ENCODE data around the gene LRRC28. TPM values are rescaled to one million over a fixed set of nuclear protein-coding genes. Genes with fewer than 3 reads are reported as not detected.

LRRC28 gene
- 10 to 100 TPM; 33.6 to 36.1 TPM for total RNA-seq
- 10 to 100 TPM; 29.6 to 33.3 TPM for polyA plus RNA-seq (ENCODE audit: insufficient read length in 2 of 2)
- long read RNA-seq, donor 1, full-length matches to known transcripts = 4 of 4 reads
- long read RNA-seq, donor 1, partial matches to known transcripts = 0 of 4 reads
- long read RNA-seq, donor 1, other reads (novel, unspliced or antisense) = 0 of 4 reads
- long read RNA-seq, donor 2, full-length matches to known transcripts = 2 of 2 reads
- long read RNA-seq, donor 2, partial matches to known transcripts = 0 of 2 reads
- long read RNA-seq, donor 2, other reads (novel, unspliced or antisense) = 0 of 2 reads
- long read RNA-seq, donor 3, full-length matches to known transcripts = 1 of 1 reads
- long read RNA-seq, donor 3, partial matches to known transcripts = 0 of 1 reads
- long read RNA-seq, donor 3, other reads (novel, unspliced or antisense) = 0 of 1 reads
- long read RNA-seq, donor 4, full-length matches to known transcripts = 4 of 4 reads
- long read RNA-seq, donor 4, partial matches to known transcripts = 0 of 4 reads
- long read RNA-seq, donor 4, other reads (novel, unspliced or antisense) = 0 of 4 reads

- no peaks in the 10 kb centered on the region for H3K4me1 ChIP-seq (ENCODE audit: control insufficient read depth, insufficient read depth, low read length)
- peak within 1 kb of the TSS; percentile 98 for H3K4me3 ChIP-seq (ENCODE audit: low read depth, low read length)
- H3K9me3 ChIP-seq (ENCODE audit: control insufficient read depth, insufficient read depth, low read length) = no peaks in the 10 kb centered on the region
- H3K36me3 ChIP-seq (ENCODE audit: control insufficient read depth, insufficient read depth, low read length) = no peaks in the 10 kb centered on the region
- peak within 1 kb of the TSS; percentile 97 for H3K27ac ChIP-seq (ENCODE audit: low read depth, low read length)
- H3K27me3 ChIP-seq (ENCODE audit: control insufficient read depth, insufficient read depth, low read length) = no peaks in the 10 kb centered on the region
- DNase-seq (ENCODE audit: low read depth in 4 of 6, low spot score in 6 of 6) = peak; percentile 98 to 100 (median 98)
- WGBS (ENCODE audit: insufficient coverage) = 0% methylated on average over 86 of the region's 90 CpGs
Observed at GRCh38 chr15:99250857-99251841, at the start of gene LRRC28. LRRC28 (plus strand) TSS chr15:99251481; CDS start chr15:99255958, 4,477 bp downstream.

GRCh38 chr15:99202176-99202552, 49.1 kb upstream of the LRRC28 start:
- no peak for DNase-seq (ENCODE audit: low read depth in 4 of 6, low spot score in 6 of 6)
- no peaks in the 10 kb centered on the region for H3K27me3 ChIP-seq (ENCODE audit: control insufficient read depth, insufficient read depth, low read length)
- no peaks in the 10 kb centered on the region for H3K36me3 ChIP-seq (ENCODE audit: control insufficient read depth, insufficient read depth, low read length)
- no peaks in the 10 kb centered on the region for H3K4me1 ChIP-seq (ENCODE audit: control insufficient read depth, insufficient read depth, low read length)
- no peak overlapping the region for H3K4me3 ChIP-seq (ENCODE audit: low read depth, low read length)
- H3K9me3 ChIP-seq (ENCODE audit: control insufficient read depth, insufficient read depth, low read length) = no peaks in the 10 kb centered on the region
- WGBS (ENCODE audit: insufficient coverage) = no CpG with 5 or more reads among the region's 2 CpGs
- H3K27ac ChIP-seq (ENCODE audit: low read depth, low read length) = peak overlapping the region; percentile 59

- Histone ChIP-seq H3K9me3 (ENCODE audit: control insufficient read depth, insufficient read depth, low read length) (no peaks in the 10 kb centered on the region), H3K27ac (ENCODE audit: low read depth, low read length) (no peak overlapping the region), H3K4me1 (ENCODE audit: control insufficient read depth, insufficient read depth, low read length) (no peaks in the 10 kb centered on the region), H3K4me3 (ENCODE audit: low read depth, low read length) (no peak overlapping the region), H3K36me3 (ENCODE audit: control insufficient read depth, insufficient read depth, low read length) (no peaks in the 10 kb centered on the region), H3K27me3 (ENCODE audit: control insufficient read depth, insufficient read depth, low read length) (no peaks in the 10 kb centered on the region)
- peak in 1 of 6 donors; percentile 3 for DNase-seq (ENCODE audit: low read depth in 4 of 6, low spot score in 6 of 6)
- no CpG with 5 or more reads among the region's 3 CpGs for WGBS (ENCODE audit: insufficient coverage)
Observed at GRCh38 chr15:99207672-99208071, 43.6 kb upstream of the LRRC28 start.

GRCh38 chr15:99209326-99209725, 42.0 kb upstream of the LRRC28 start:
- Histone ChIP-seq H3K36me3 (ENCODE audit: control insufficient read depth, insufficient read depth, low read length) (no peaks in the 10 kb centered on the region), H3K27me3 (ENCODE audit: control insufficient read depth, insufficient read depth, low read length) (no peaks in the 10 kb centered on the region), H3K27ac (ENCODE audit: low read depth, low read length) (no peak overlapping the region), H3K9me3 (ENCODE audit: control insufficient read depth, insufficient read depth, low read length) (no peaks in the 10 kb centered on the region), H3K4me3 (ENCODE audit: low read depth, low read length) (no peak overlapping the region), H3K4me1 (ENCODE audit: control insufficient read depth, insufficient read depth, low read length) (no peaks in the 10 kb centered on the region)
- 70% methylated on average over 2 of the region's 2 CpGs for WGBS (ENCODE audit: insufficient coverage)
- no peak for DNase-seq (ENCODE audit: low read depth in 4 of 6, low spot score in 6 of 6)

GRCh38 chr15:99210334-99210733, 40.9 kb upstream of the LRRC28 start:
- H3K4me1 ChIP-seq (ENCODE audit: control insufficient read depth, insufficient read depth, low read length) = no peaks in the 10 kb centered on the region
- no peak for DNase-seq (ENCODE audit: low read depth in 4 of 6, low spot score in 6 of 6)

GRCh38 chr15:99211926-99212325, 39.4 kb upstream of the LRRC28 start:
- H3K4me1 ChIP-seq (ENCODE audit: control insufficient read depth, insufficient read depth, low read length) = no peaks in the 10 kb centered on the region

More at GRCh38 chr15:99210334-99210733, 40.9 kb upstream of the LRRC28 start:
- Histone ChIP-seq H3K4me3 (ENCODE audit: low read depth, low read length) (no peak overlapping the region), H3K9me3 (ENCODE audit: control insufficient read depth, insufficient read depth, low read length) (no peaks in the 10 kb centered on the region), H3K27me3 (ENCODE audit: control insufficient read depth, insufficient read depth, low read length) (no peaks in the 10 kb centered on the region), H3K27ac (ENCODE audit: low read depth, low read length) (no peak overlapping the region), H3K36me3 (ENCODE audit: control insufficient read depth, insufficient read depth, low read length) (peaks cover under 1% of the 10 kb centered on the region)

GRCh38 chr15:99212406-99212805, 38.9 kb upstream of the LRRC28 start:
- H3K9me3 ChIP-seq (ENCODE audit: control insufficient read depth, insufficient read depth, low read length) = no peaks in the 10 kb centered on the region
- no peak overlapping the region for H3K27ac ChIP-seq (ENCODE audit: low read depth, low read length)
- DNase-seq (ENCODE audit: low read depth in 4 of 6, low spot score in 6 of 6) = no peak
- H3K36me3 ChIP-seq (ENCODE audit: control insufficient read depth, insufficient read depth, low read length) = peaks cover 3% of the 10 kb centered on the region
- H3K4me1 ChIP-seq (ENCODE audit: control insufficient read depth, insufficient read depth, low read length) = no peaks in the 10 kb centered on the region
- no peaks in the 10 kb centered on the region for H3K27me3 ChIP-seq (ENCODE audit: control insufficient read depth, insufficient read depth, low read length)
- no peak overlapping the region for H3K4me3 ChIP-seq (ENCODE audit: low read depth, low read length)
- 96% methylated on average over 6 of the region's 7 CpGs for WGBS (ENCODE audit: insufficient coverage)

More at GRCh38 chr15:99211926-99212325, 39.4 kb upstream of the LRRC28 start:
- peaks cover 3% of the 10 kb centered on the region for H3K36me3 ChIP-seq (ENCODE audit: control insufficient read depth, insufficient read depth, low read length)
- no peaks in the 10 kb centered on the region for H3K27me3 ChIP-seq (ENCODE audit: control insufficient read depth, insufficient read depth, low read length)
- no peak overlapping the region for H3K27ac ChIP-seq (ENCODE audit: low read depth, low read length)
- H3K4me3 ChIP-seq (ENCODE audit: low read depth, low read length) = no peak overlapping the region
- DNase-seq (ENCODE audit: low read depth in 4 of 6, low spot score in 6 of 6) = no peak
- 87% methylated on average over 4 of the region's 4 CpGs for WGBS (ENCODE audit: insufficient coverage)
- H3K9me3 ChIP-seq (ENCODE audit: control insufficient read depth, insufficient read depth, low read length) = no peaks in the 10 kb centered on the region

GRCh38 chr15:99213187-99213811, 38.0 kb upstream of the LRRC28 start:
- no CpG with 5 or more reads among the region's 1 CpG for WGBS (ENCODE audit: insufficient coverage)
- H3K27ac ChIP-seq (ENCODE audit: low read depth, low read length) = no peak overlapping the region

More at GRCh38 chr15:99213187-99213811, 38.0 kb upstream of the LRRC28 start:
- Histone ChIP-seq H3K36me3 (ENCODE audit: control insufficient read depth, insufficient read depth, low read length) (peaks cover 6% of the 10 kb centered on the region), H3K9me3 (ENCODE audit: control insufficient read depth, insufficient read depth, low read length) (no peaks in the 10 kb centered on the region), H3K4me3 (ENCODE audit: low read depth, low read length) (no peak overlapping the region), H3K27me3 (ENCODE audit: control insufficient read depth, insufficient read depth, low read length) (no peaks in the 10 kb centered on the region), H3K4me1 (ENCODE audit: control insufficient read depth, insufficient read depth, low read length) (no peaks in the 10 kb centered on the region)
- DNase-seq (ENCODE audit: low read depth in 4 of 6, low spot score in 6 of 6) = peak; percentile 43 to 92 (median 67)
